Stimulated activated CD4-positive, alpha-beta T cell treated with anti-CD3 and anti-CD28 coated beads, TNF-alpha, amount 100 ng/mL, for 24 hours (primary cell): ENCODE data around the gene KRTAP5-5.
"Not testable (repeated sequence)": the region's sequence is repeated elsewhere in the genome, so short reads cannot be mapped to it uniquely, and the experiment has no call there.

Source experiments
- DNase-seq, 3 experiments: peaks; one replicate each; pipeline ENCODE4 v3.0.0-alpha.2; 2020; ENCODE audit warnings: low read depth in 3 of 3

KRTAP5-5 gene

GRCh38 chr11:1629326-1630185, at the start of gene KRTAP5-5:
Gene KRTAP5-5, plus strand, starts transcription at chr11:1629775. Its CDS starts 66 bp downstream, at chr11:1629841.
- DNase-seq: no peak

- DNase-seq: no peak
Observed at GRCh38 chr11:1581976-1582375, 47.6 kb upstream of the KRTAP5-5 start.

GRCh38 chr11:1582909-1583308, 46.7 kb upstream of the KRTAP5-5 start:
- DNase-seq: not testable (repeated sequence)

GRCh38 chr11:1584661-1585370, 44.8 kb upstream of the KRTAP5-5 start, which contains the start of gene KRTAP5-1:
Gene KRTAP5-1, minus strand, starts transcription at chr11:1585283. Its CDS starts 34 bp downstream, at chr11:1585249.
- not testable (repeated sequence) for DNase-seq

GRCh38 chr11:1586699-1587098, 42.9 kb upstream of the KRTAP5-5 start:
- no peak for DNase-seq

GRCh38 chr11:1589191-1589963, 40.2 kb upstream of the KRTAP5-5 start:
- not testable (repeated sequence) for DNase-seq

- no peak for DNase-seq
Observed at GRCh38 chr11:1589996-1590395, 39.6 kb upstream of the KRTAP5-5 start.

- DNase-seq: no peak
Observed at GRCh38 chr11:1592628-1593027, 36.9 kb upstream of the KRTAP5-5 start.

GRCh38 chr11:1595994-1596575, 33.5 kb upstream of the KRTAP5-5 start:
- DNase-seq: not testable (repeated sequence)

GRCh38 chr11:1596576-1597121, 32.9 kb upstream of the KRTAP5-5 start:
- DNase-seq: not testable (repeated sequence)

GRCh38 chr11:1597331-1597993, 32.1 kb upstream of the KRTAP5-5 start:
- no peak for DNase-seq

GRCh38 chr11:1597994-1598380, 31.6 kb upstream of the KRTAP5-5 start, which contains the start of gene KRTAP5-2:
Gene KRTAP5-2, minus strand, starts transcription at chr11:1598294. Its CDS starts 44 bp downstream, at chr11:1598250.
- no peak for DNase-seq

GRCh38 chr11:1598406-1598805, 31.2 kb upstream of the KRTAP5-5 start:
- DNase-seq: not testable (repeated sequence)

- DNase-seq: no peak
Observed at GRCh38 chr11:1598816-1599215, 30.8 kb upstream of the KRTAP5-5 start.

- DNase-seq: no peak
Observed at GRCh38 chr11:1600626-1601025, 28.9 kb upstream of the KRTAP5-5 start.

GRCh38 chr11:1601663-1602062, 27.9 kb upstream of the KRTAP5-5 start:
- not testable (repeated sequence) for DNase-seq

GRCh38 chr11:1603629-1604028, 25.9 kb upstream of the KRTAP5-5 start:
- no peak for DNase-seq

GRCh38 chr11:1604181-1604580, 25.4 kb upstream of the KRTAP5-5 start:
- no peak for DNase-seq

GRCh38 chr11:1604711-1605110, 24.9 kb upstream of the KRTAP5-5 start:
- DNase-seq: no peak

- DNase-seq: not testable (repeated sequence)
Observed at GRCh38 chr11:1605923-1606322, 23.7 kb upstream of the KRTAP5-5 start.
